Keratinocyte (primary cell): Measurements from ENCODE around the gene OLFML2A. TPM values are rescaled to one million over a fixed set of nuclear protein-coding genes. Genes with fewer than 3 reads are reported as not detected.
A peak's percentile ranks its signal among the peaks of the same experiment; 100 is the strongest.

Experiments used
- DNase-seq: peaks from one replicate; pipeline ENCODE4 v3.0.0-alpha.2; 2011; ENCODE audit warnings: low read depth, missing footprints, low spot score
- FAIRE-seq: peaks from 2 replicates; lab custom pipeline; 2011; peaks lifted over from hg19 to GRCh38; lab: Jason Lieb, UNC
- H2AFZ ChIP-seq: 2 replicates; pipeline ENCODE4 v1.6.0; 2012; ENCODE audit warnings: low read length, control low read depth, inconsistent platforms; ENCODE audit not compliant: control insufficient read depth
- H3K27ac ChIP-seq: 2 replicates; pipeline ENCODE4 v1.5.1; 2011; ENCODE audit warnings: low read length; ENCODE audit not compliant: control insufficient read depth, insufficient read depth
- H3K27me3 ChIP-seq: 3 replicates; pipeline ENCODE4 v1.6.0; 2011; ENCODE audit warnings: low read length; ENCODE audit not compliant: control insufficient read depth, insufficient read depth; ENCODE audit errors: extremely low read depth
- H3K36me3 ChIP-seq, 2 experiments: 2 replicates in 1 of 2; 3 replicates in 1 of 2; pipeline ENCODE4 v1.5.1; 2011; ENCODE audit warnings: low read length in 2 of 2, mild to moderate bottlenecking in 1 of 2; ENCODE audit not compliant: control insufficient read depth in 2 of 2, insufficient read depth in 2 of 2; ENCODE audit errors: extremely low read depth in 1 of 2
- H3K4me1 ChIP-seq: 3 replicates; pipeline ENCODE4 v1.5.1; 2011; ENCODE audit warnings: low read length; ENCODE audit not compliant: control insufficient read depth, insufficient read depth; ENCODE audit errors: extremely low read depth
- H3K4me2 ChIP-seq: 3 replicates; pipeline ENCODE4 v1.6.0; 2011; ENCODE audit warnings: low read depth, low read length; ENCODE audit not compliant: control insufficient read depth, insufficient read depth; ENCODE audit errors: extremely low read depth
- H3K4me3 ChIP-seq, 3 experiments: fragments of 200-600 bp in 1 of 3; sonication (generic) in 1 of 3; 2 replicates in 2 of 3; 3 replicates in 1 of 3; pipeline ENCODE4 v1.5.1; 2011 to 2016; ENCODE audit warnings: low read length in 3 of 3, mild to moderate bottlenecking in 3 of 3, control low read depth in 2 of 3, inconsistent platforms in 1 of 3, low read depth in 1 of 3, mixed read lengths in 1 of 3, mixed run types in 1 of 3, moderate library complexity in 1 of 3; ENCODE audit not compliant: control insufficient read depth in 2 of 3, insufficient read depth in 2 of 3; ENCODE audit errors: extremely low read depth in 1 of 3
- H3K79me2 ChIP-seq: 2 replicates; pipeline ENCODE4 v1.6.0; 2012; ENCODE audit warnings: low read length; ENCODE audit not compliant: control insufficient read depth, insufficient read depth
- H3K9ac ChIP-seq: 3 replicates; pipeline ENCODE4 v1.6.0; 2011; ENCODE audit warnings: low read length; ENCODE audit not compliant: control insufficient read depth, insufficient read depth; ENCODE audit errors: extremely low read depth
- H3K9me1 ChIP-seq: 3 replicates; pipeline ENCODE4 v1.6.0; 2011; ENCODE audit warnings: low read length; ENCODE audit not compliant: control insufficient read depth, insufficient read depth; ENCODE audit errors: extremely low read depth
- H3K9me3 ChIP-seq: 2 replicates; pipeline ENCODE4 v1.5.1; 2012; ENCODE audit warnings: low read depth, low read length; ENCODE audit not compliant: control insufficient read depth
- H4K20me1 ChIP-seq: 3 replicates; pipeline ENCODE4 v1.6.0; 2011; ENCODE audit warnings: low read length; ENCODE audit not compliant: control insufficient read depth, insufficient read depth; ENCODE audit errors: extremely low read depth
- EZH2 ChIP-seq: IDR thresholded peaks from one replicate; pipeline ENCODE4 v1.6.1; 2012; ENCODE audit warnings: inconsistent platforms, mild to moderate bottlenecking, low read length, moderate library complexity
- dilution Hi-C: fragments of 300-500 bp; cut with MboI; formaldehyde crosslinking; loops from one replicate; pipeline ENCODE4 v1.7.0; 2020; ENCODE audit warnings: low sequenced_read_pairs; ENCODE audit not compliant: extremely low pct_ligation_motif_present
- polyA plus RNA-seq, 5 experiments: library from polyadenylated mRNA; depleted of rRNA in 3 of 5; stranded (reverse) in 3 of 5; stranded (forward) in 1 of 5; unstranded in 1 of 5; fragments of >200 nt; gene quantifications; 1 replicate in 1 of 5; 2 replicates in 3 of 5; 3 replicates in 1 of 5; pipeline versions ENCODE4 v1.2.1 to v1.2.3, GENCODE V29; 2011 to 2012; ENCODE audit warnings: missing spikeins in 2 of 5, low read depth in 1 of 5, low replicate concordance in 1 of 5
- TF ChIP-seq, protein P1 (sequence below), 3 experiments: IDR thresholded peaks in 1 of 3; conservative IDR thresholded peaks in 1 of 3; optimal IDR thresholded peaks in 1 of 3; 2 replicates in 2 of 3; 3 replicates in 1 of 3; pipeline versions ENCODE3 to v1.5.1; 2011; ENCODE audit warnings: low read length in 3 of 3, mild to moderate bottlenecking in 3 of 3, moderate library complexity in 2 of 3, control low read depth in 1 of 3, inconsistent platforms in 1 of 3; ENCODE audit not compliant: insufficient read depth in 2 of 3; ENCODE audit errors: extremely low read depth in 1 of 3

OLFML2A gene
- polyA plus RNA-seq, 1 donor (not counting 4 experiments of a cell fraction or from before 2014, with no cell fraction given), result 1.1 TPM

DNA sequence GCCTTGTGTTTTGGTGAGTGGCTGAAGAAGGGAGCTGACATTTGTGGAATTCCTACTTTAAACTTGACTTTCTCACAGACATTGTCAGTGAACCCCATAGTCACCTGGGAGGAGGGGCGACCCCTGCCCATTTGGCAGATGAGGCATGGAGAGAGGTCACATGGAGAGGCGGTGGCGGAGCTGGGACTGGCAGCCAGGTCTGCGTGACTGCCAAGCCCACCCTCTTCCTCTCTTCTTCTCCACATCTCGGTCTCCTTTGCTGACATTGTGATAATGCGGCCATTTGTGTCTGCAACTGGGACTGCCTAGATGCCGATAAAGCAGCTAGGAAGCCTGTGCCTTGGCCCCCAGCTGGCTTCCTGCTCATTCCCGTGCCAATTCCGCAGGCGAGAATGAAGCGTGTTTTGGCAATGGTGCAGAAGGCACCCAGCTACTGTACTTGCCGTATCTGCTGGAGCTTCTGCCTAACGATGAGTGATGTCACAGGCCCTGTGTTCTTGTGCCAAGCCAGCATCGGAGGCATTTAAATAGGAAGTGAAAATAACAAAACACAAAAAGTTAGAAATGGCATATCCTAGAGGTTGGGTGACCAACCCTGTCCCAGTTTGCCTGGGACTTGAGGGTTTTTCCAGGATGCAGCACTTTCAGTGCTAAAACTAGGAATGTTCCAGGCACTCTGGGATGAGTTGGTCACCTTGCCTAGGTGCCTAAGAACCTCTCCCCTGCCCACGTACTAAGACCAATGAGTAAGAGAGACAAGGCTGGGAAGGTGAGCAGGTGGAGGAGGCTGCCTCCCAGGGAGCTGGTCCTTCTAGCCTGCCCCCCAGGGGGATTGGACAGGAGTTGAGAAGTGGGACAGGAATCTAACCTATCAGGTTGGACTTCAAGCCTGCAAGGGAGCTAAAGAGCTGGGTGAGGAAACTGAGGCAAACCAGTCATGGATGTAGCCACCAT is 23.6 kb downstream of the OLFML2A start:
- Histone ChIP-seq H3K9me3 (no peaks in the 10 kb centered on the region), H3K9ac (no peak overlapping the region), H3K9me1 (no peaks in the 10 kb centered on the region), H3K4me2 (peak overlapping the region; percentile 41), H4K20me1 (no peaks in the 10 kb centered on the region), H3K27me3 (peaks cover 12% of the 10 kb centered on the region), H3K27ac (no peak overlapping the region), H3K36me3 (no peaks in the 10 kb centered on the region), H3K79me2 (no peaks in the 10 kb centered on the region), H2AFZ (no peak overlapping the region), H3K4me1 (peaks cover 23% of the 10 kb centered on the region), H3K4me3 (no peak overlapping the region)
- dilution Hi-C loops, result no loop called here
- DNase-seq, result no peak
- TF ChIP-seq, protein P1, sequence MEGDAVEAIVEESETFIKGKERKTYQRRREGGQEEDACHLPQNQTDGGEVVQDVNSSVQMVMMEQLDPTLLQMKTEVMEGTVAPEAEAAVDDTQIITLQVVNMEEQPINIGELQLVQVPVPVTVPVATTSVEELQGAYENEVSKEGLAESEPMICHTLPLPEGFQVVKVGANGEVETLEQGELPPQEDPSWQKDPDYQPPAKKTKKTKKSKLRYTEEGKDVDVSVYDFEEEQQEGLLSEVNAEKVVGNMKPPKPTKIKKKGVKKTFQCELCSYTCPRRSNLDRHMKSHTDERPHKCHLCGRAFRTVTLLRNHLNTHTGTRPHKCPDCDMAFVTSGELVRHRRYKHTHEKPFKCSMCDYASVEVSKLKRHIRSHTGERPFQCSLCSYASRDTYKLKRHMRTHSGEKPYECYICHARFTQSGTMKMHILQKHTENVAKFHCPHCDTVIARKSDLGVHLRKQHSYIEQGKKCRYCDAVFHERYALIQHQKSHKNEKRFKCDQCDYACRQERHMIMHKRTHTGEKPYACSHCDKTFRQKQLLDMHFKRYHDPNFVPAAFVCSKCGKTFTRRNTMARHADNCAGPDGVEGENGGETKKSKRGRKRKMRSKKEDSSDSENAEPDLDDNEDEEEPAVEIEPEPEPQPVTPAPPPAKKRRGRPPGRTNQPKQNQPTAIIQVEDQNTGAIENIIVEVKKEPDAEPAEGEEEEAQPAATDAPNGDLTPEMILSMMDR (optimal IDR thresholded peaks at IDR 0.05 in 1 of 3, IDR thresholded peaks at IDR 0.05 in 1 of 3, conservative IDR thresholded peaks at IDR 0.05 in 1 of 3; ENCODE audit: extremely low read depth in 1 of 3, insufficient read depth in 2 of 3, low read length in 3 of 3), result no peak
- no peak for TF ChIP-seq EZH2
- FAIRE-seq, result peak; percentile 90

DNA sequence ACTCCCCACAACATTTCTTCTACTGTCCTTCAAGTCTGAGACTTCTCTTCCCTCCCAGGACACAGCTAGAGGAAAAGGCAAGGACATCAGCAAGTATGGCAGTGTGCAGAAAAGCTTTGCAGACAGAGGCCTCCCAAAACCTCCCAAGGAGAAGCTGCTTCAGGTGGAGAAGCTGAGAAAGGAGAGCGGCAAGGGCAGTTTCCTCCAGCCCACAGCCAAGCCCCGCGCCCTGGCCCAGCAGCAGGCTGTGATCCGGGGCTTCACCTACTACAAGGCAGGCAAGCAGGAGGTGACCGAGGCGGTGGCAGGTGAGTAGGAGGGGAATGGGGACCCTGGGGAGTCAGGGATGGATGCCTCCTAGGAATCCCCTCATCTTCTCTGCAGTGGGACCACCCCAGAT is 24.4 kb downstream of the OLFML2A start:
- no peak for DNase-seq
- TF ChIP-seq, protein P1 (optimal IDR thresholded peaks at IDR 0.05 in 1 of 3, IDR thresholded peaks at IDR 0.05 in 1 of 3, conservative IDR thresholded peaks at IDR 0.05 in 1 of 3; ENCODE audit: extremely low read depth in 1 of 3, insufficient read depth in 2 of 3, low read length in 3 of 3), result no peak
- no peak for TF ChIP-seq EZH2
- no peak overlapping the region for H2AFZ ChIP-seq
- dilution Hi-C loops, result no loop called here
- H3K27ac ChIP-seq, result no peak overlapping the region
- H3K36me3 ChIP-seq, result no peaks in the 10 kb centered on the region
- peaks cover 12% of the 10 kb centered on the region for H3K27me3 ChIP-seq
- no peaks in the 10 kb centered on the region for H3K9me3 ChIP-seq
- H3K79me2 ChIP-seq, result no peaks in the 10 kb centered on the region
- peaks cover 26% of the 10 kb centered on the region for H3K4me1 ChIP-seq
- no peaks in the 10 kb centered on the region for H4K20me1 ChIP-seq
- H3K9me1 ChIP-seq, result no peaks in the 10 kb centered on the region
- no peak overlapping the region for H3K9ac ChIP-seq
- FAIRE-seq, result no peak
- H3K4me2 ChIP-seq, result no peak overlapping the region
- H3K4me3 ChIP-seq, result no peak overlapping the region
